Measurements from ENCODE around the gene SHC3.

DNA sequence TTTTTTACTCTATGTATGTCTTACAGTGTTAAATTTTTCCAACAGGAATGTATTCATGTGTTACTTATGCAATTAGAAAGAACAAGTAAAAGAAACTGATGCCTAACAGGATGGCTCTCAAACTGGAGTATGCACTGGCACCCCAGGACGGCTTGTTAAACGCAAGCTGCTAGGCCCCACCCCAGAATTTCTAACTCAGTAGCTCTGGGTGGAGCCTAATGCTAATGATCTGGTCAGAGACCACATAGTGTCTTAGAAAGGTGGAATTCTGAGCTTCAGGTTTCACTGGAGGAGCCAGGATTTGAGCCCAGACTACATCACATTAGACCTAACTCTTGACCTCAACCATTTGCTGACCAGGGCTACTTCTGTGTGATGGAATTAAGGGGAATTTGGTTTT is 34.4 kb downstream of the SHC3 start:
- no peak for TF ChIP-seq CTCF (conservative IDR thresholded peaks at IDR 0.05; ENCODE audit: low read length)
- TF ChIP-seq EZH2phosphoT487 (IDR thresholded peaks at IDR 0.05; ENCODE audit: borderline replicate concordance, low read depth, low read length): no peak
